ENCODE results near the gene CD4.
"Not testable (repeated sequence)": the region's sequence is repeated elsewhere in the genome, so short reads cannot be mapped to it uniquely, and the experiment has no call there.

The CD4 gene

DNA sequence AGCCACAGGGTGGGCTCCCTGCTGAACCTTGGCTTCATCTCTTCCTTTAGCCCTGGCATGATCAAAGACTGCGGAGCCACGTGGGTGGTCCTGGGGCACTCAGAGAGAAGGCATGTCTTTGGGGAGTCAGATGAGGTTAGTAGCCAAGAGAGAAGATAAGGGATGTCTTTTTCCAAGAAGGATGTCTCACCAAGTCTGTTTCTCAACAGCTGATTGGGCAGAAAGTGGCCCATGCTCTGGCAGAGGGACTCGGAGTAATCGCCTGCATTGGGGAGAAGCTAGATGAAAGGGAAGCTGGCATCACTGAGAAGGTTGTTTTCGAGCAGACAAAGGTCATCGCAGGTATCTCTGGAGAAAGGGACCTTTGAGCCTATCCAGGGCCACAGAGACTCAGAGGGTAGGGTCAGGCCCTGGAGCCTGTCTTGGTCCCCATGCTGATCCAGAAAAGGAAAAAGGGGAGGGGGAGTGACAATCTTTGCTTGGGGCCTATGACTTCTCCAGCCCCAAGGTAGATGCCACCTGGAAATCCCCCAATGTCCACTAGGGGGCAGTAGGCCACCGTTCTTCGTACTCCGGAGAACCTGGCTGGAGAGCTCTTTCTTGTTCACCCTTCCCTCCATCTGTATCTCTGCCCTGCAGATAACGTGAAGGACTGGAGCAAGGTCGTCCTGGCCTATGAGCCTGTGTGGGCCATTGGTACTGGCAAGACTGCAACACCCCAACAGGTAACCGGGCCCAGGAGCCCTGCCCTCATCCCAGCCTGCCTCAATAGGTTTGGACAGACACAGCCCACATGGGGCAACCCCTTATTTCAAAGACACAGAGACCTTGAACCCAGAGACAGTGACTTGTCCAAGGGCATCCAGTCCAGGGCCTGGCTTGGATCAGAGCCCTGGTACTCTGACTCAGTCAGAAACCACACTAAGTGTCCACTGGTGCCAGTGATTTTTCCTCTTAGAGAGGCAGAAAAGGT lies 80.0 kb downstream of the CD4 start:
- peak; percentile 92 for DNase-seq

DNA sequence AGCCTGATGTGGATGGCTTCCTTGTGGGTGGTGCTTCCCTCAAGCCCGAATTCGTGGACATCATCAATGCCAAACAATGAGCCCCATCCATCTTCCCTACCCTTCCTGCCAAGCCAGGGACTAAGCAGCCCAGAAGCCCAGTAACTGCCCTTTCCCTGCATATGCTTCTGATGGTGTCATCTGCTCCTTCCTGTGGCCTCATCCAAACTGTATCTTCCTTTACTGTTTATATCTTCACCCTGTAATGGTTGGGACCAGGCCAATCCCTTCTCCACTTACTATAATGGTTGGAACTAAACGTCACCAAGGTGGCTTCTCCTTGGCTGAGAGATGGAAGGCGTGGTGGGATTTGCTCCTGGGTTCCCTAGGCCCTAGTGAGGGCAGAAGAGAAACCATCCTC lies 81.0 kb downstream of the CD4 start:
- DNase-seq = not testable (repeated sequence)

Data from hematopoietic multipotent progenitor cell treated with erythropoietin and hydrocortisone succinate and interleukin-3 and kit ligand, for 4 days (in vitro differentiated cells).